GM19452 (cell line): ENCODE results near the gene SAP30.

Source experiments
- ATAC-seq: cut with Tn5 transposase; IDR thresholded peaks from one replicate; pipeline ENCODE4 v1.9.1; 2021; ENCODE audit not compliant: unreplicated experiment

SAP30 gene

GRCh38 chr4:173367285-173367684 lies 3.5 kb upstream of the SAP30 start:
- no peak for ATAC-seq

DNA sequence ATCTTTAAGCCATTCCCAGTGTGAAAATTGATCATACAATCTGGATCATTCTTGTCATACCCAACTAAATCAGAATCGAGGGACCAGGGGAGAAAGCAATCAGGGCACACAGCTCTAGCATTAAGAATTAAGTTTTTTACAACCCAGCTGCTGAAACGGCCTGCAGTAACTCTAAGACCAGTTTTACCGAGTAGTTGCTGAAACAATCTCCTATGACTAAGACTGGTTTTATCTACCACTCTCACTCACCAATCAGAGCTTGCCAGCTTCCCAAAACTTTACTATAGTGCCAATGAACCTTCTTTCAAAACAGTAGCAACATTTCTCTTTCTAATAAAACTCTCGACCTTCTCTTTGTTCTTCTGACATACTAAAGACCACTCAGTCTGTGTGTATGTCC lies 2.8 kb upstream of the SAP30 start:
- ATAC-seq, result no peak

DNA sequence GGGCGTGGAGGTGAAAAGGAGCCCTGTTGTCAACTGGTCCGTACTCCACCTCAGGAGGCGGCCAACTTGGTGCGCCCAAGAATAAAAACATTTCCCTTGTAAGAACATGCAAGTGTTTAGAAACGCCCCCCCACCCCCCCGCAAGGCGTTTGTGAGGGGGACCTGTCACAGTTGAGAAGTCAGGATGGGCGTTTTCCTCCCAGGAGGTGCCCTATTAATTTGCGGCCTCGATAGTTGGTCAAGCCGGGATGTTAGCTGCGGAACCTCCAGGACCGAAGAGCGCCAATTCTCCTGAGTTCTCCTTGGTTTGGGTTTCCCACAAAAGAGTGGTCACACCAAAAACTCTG lies 651 bp upstream of the SAP30 start:
- ATAC-seq, result peak; percentile 7

DNA sequence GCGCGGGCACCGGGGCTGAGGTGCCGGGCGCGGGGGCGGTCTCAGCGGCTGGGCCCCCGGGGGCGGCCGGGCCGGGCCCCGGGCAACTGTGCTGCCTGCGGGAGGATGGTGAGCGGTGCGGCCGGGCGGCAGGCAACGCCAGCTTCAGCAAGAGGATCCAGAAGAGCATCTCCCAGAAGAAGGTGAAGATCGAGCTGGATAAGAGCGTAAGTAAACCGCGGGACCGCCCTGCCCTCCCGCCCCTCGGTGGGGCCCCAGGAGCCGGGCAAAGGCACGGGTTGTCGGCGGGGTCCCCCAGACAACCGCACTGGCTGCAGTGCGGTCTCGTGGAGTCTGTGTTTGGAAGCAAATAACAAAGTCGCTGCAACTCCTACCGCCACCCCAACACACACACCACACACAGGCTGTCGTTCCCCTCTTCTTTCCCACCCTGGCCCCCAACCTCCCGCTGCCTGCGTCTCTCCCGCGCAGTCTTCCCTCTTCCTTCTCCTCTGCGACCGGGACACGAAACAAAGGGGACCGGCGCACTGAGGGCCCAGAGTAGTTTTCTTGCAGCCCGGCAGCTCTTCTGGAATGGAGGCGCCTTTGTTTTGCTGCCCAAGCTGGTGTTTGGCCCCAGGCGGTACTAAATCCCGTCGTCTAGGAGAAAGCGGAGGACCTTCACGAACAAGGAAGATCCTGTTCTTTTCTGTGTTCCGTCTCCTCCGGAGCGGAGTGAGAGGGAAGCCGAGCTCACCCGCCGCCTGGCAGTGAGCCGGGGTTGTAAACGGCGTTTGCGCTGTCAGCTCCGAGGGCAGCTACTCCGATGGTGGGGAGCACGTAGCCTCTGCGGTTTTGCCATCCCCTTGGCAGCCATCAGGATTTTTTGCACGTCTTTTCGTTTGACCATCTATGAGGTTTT lies 788 bp downstream of the SAP30 start:
- ATAC-seq, result peak; percentile 20

DNA sequence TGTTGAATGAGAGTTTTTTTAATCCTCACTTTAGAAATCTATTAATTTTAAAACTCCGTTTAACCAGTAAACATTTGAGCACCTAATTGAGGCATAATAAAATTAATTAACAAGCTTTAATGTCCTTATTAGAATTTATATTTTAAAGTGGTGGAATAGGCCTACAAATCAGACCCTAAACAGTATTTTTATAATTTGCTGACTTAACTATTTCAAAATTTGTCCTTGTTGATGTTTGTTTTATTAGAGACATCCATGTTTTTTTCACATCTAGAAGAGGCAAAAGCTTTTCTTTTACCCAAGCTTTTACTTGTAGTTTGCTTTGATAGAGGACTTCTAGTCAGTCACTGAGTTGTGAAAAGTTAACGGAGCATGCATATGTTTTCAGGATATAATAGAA lies 3.8 kb downstream of the SAP30 start:
- no peak for ATAC-seq

DNA sequence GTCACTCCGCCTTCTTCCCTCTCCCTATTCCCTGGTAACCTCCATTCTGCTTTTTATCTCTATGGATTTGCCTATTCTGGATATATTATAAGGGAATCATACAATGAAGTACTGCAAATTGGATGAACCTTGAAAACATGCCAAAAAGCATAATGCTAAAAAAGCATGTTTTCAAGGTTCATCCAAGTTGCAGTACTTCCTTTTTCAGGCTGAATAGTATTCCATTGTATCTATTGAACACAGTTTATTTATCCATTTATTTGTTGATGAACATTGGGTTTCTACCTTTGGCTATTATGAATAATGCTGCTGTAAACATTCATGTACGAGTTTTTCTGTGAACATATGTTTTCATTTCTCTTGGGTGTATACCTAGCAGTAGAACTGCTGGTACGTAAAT lies 9.2 kb downstream of the SAP30 start:
- ATAC-seq, result no peak

DNA sequence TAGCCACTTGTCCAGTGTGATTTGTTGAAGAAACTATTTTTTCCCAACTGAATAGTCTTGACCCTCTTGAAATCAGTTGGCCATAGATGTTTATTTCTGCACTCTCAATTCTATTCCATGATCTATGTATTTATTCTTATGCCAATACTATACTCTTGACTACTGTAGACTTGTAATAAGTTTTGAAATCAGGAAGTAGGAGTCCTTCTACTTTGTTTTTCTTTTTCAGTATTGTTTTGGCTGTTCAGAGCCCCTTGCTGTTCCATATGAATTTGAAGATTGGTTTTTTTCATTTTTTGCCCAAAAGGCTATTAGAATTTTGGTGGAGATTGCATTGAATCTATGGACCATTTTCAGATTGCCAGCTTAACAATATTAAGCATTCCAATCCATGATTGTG lies 10.2 kb downstream of the SAP30 start:
- ATAC-seq, result peak; percentile 61

DNA sequence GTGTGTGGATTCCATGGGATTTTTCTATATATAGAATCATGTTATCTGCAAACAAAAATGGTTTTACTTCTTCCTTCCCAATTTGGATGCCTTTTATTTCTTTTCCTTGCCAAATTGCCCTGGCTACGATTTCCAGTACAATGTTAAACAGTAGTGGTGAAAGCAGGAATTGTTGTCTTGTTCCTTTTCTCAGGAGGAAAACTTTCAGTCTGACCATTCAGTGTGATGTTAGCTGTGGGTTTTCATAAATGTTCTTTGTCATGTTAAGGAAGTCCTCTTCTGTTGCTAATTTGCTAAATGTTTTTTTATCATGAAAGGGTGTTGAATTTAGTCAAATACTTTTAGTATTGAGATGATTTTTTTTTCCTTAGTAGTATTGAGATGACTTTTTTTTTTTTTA lies 10.9 kb downstream of the SAP30 start:
- no peak for ATAC-seq

DNA sequence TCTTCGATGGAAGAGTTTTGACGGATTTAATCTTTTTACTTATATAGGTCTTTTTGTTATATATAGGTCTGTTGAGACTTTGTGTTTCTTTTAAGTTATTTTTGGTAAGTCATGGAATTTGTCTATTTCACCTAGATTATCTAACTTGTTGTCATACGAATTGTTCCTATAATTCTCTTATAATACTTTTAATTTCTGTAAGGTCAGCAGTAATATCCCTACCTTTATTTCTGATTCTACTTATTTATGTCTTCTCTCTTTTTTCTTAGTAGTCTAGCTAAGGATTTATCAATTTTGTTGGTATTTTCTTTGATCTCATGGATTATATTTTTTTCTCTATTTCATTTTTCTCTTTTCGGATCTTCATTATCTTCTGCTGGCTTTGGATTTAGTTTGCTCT lies 11.6 kb downstream of the SAP30 start:
- no peak for ATAC-seq

- ATAC-seq, result no peak
These were observed 16.0 kb downstream of the SAP30 start for GRCh38 chr4:173386751-173387150.

- ATAC-seq, result no peak
These were observed 20.9 kb downstream of the SAP30 start for GRCh38 chr4:173391701-173392100.

GRCh38 chr4:173397604-173398003 lies 26.9 kb downstream of the SAP30 start:
- no peak for ATAC-seq

- ATAC-seq, result no peak
These were observed 27.5 kb downstream of the SAP30 start for GRCh38 chr4:173398220-173398619.

GRCh38 chr4:173398779-173399415 lies 28.1 kb downstream of the SAP30 start, which contains the start of gene SCRG1:
Gene SCRG1, minus strand, starts transcription at chr4:173399116. Its CDS starts 7,702 bp downstream, at chr4:173391414.
- ATAC-seq, result no peak

DNA sequence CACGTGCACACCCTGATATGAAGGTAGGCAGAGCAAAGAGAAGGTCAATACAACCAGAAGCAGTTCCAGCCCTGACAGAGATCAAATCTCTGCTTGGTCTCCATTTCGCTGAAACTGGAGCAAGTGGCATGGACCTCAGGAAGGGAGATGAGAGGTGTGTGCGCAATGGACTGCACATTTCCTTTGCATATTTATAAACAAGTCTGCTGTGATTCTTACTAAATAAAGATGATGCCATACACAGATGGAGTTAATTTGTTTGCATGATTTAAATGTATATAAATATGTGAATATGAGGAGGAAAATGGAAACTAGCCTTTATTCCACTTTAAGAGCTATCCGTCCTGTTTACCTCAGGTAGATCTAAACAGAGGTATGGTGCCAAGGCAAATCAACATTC lies 30.3 kb downstream of the SAP30 start:
- ATAC-seq, result no peak

DNA sequence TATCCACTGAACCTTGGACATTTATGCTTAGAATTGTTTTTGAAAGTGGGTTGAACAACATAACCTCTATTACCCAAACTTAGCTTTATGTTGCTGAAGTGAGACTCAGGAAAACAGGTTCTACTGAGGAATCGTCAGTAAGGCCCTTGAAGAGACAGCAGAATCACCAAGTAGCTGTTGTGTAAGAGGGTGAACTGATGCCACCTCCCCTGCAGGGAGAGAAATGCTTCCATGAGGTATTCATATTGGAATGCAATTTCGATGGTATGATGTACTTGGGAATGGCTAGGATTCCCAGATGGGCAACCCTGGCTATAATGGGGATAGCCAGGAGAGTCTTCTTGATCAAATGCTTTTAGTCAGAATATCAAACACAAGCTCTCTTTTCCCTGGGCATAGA lies 32.3 kb downstream of the SAP30 start:
- no peak for ATAC-seq

- ATAC-seq, result no peak
These were observed 33.6 kb downstream of the SAP30 start for GRCh38 chr4:173404296-173404865.

DNA sequence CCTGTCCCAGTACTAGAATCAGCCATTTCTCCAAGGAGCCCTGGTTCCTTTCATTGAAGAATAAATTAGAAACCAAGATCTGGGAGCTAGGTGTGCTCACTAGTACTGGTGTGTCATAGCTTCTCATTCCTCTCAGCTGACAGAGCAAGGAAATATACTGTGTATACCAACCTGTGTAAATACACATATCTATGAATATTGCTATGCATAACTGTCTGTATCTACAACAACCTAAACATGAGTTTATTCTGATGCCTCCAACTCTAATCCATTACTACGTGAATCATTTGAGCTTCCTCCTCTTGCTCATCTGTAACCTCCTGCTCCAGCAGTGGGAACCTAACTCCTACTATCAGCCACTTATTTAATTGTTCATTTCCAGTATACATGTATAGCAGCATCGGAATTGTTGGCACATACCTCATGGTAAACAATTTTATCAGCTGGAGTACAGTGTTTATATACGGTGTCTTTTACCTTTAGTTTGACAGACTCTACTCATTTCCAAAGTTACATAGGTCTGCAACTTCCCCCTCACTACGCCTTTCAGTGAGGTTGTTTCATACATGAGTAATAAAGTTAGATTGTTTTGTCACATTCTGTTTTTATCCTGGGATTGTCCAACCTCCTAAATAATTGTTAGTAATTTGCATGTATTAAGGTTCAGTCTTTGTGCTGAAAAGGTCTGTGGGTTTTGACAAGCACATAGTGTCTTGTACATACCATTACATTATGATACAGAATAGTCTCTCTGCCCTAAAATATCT lies 35.3 kb downstream of the SAP30 start:
- peak; percentile 71 for ATAC-seq

GRCh38 chr4:173410079-173410478 lies 39.3 kb downstream of the SAP30 start:
- ATAC-seq, result no peak

GRCh38 chr4:173411106-173411693 lies 40.4 kb downstream of the SAP30 start:
- no peak for ATAC-seq

DNA sequence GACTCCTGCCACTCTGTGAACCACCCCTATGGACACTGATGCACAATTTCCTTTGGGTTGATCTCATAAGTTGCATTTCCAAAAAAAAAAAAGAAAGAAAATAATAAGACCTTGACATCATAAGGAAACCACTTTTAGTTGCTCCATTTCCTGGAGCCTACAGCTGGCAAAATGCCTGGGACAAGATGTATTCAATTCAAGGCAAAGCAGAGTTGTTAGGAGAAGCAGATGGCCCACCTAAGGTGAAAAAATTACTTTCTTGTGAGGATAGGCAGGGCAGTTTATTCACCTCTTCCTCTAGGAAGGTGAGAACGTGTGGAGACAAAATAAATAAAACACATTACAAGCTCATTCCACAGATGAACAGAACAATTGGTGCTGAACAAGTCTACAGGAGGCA lies 42.3 kb downstream of the SAP30 start:
- ATAC-seq, result no peak
